Esophagus squamous epithelium (tissue), 4 donors: ENCODE results near the gene KIF26A.

Experiments used
- POLR2A ChIP-seq, 4 donors: fragments of 450-650 bp; IDR thresholded peaks; one replicate each; pipeline ENCODE4 v1.6.1; 2017; ENCODE audit warnings: antibody characterized with exemption in 4 of 4, mild to moderate bottlenecking in 4 of 4, moderate library complexity in 3 of 4
- TF ChIP-seq, protein P1 (sequence below), 6 experiments: fragments of 450-650 bp in 4 of 6; fragments of 200-600 bp in 2 of 6; sonication (generic) in 2 of 6; IDR thresholded peaks; one replicate each; pipeline ENCODE4 v1.5.1; 2016 to 2019; ENCODE audit warnings: antibody characterized with exemption in 6 of 6, mild to moderate bottlenecking in 4 of 6, moderate library complexity in 4 of 6

DNA sequence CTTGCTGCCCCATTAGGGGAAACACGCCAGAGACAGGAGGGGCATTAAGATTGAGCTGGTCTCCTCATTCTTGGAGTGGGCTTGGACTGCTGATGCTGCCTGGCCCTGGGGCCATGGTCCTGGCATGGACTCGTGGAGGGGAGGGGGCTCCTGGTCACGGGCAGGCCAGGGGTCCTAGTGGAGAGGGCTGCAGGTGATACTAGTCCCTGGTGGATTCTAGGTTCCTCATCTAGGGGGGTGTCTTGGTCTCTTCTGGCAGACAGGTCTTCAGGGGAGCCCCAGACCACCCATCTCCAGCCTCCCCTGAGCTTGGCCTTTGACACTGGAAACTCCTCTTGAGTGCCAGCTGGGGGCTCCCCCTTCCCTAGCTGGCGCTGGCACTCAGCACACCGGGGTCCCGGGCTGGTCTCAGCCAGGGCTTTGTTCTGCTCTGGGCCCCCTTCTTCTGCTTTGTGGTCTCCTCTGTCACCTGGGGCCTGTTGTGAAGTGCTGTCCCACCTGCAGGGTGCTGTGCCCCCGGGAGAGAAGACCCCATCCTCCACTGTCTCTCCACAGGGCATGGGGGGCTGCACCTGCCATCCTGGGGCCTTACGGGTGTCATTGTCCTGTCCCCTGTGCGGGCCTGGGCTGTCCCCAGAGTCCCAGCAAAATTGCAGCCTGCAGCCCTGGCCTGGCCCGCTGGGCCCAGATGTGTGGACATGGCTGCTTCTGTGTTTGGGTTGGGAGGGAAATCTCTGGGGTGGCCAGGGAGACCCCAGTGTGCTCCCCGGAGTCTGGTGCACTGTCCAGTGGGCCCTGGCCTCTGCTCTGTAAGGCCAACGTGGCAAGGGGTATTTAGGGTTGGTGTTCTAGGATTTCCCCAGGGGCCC, 2.3 kb downstream of the KIF26A start:
- TF ChIP-seq, protein P1, sequence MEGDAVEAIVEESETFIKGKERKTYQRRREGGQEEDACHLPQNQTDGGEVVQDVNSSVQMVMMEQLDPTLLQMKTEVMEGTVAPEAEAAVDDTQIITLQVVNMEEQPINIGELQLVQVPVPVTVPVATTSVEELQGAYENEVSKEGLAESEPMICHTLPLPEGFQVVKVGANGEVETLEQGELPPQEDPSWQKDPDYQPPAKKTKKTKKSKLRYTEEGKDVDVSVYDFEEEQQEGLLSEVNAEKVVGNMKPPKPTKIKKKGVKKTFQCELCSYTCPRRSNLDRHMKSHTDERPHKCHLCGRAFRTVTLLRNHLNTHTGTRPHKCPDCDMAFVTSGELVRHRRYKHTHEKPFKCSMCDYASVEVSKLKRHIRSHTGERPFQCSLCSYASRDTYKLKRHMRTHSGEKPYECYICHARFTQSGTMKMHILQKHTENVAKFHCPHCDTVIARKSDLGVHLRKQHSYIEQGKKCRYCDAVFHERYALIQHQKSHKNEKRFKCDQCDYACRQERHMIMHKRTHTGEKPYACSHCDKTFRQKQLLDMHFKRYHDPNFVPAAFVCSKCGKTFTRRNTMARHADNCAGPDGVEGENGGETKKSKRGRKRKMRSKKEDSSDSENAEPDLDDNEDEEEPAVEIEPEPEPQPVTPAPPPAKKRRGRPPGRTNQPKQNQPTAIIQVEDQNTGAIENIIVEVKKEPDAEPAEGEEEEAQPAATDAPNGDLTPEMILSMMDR (IDR thresholded peaks at IDR 0.05) = no peak
- no peak for TF ChIP-seq POLR2A (IDR thresholded peaks at IDR 0.05)
